Small intestine (tissue), 7 donors: ENCODE data around the gene MUC5B. TPM values are rescaled to one million over a fixed set of nuclear protein-coding genes. Genes with fewer than 3 reads are reported as not detected.

ENCODE experiments used
- DNase-seq, 2 donors: peaks; one replicate each; pipeline versions ENCODE4 v3.0.0 to v3.0.0-alpha.2; 2013
- FAIRE-seq: peaks from 2 replicates; lab custom pipeline; 2012; peaks lifted over from hg19 to GRCh38; lab: Jason Lieb, UNC
- H3K27ac ChIP-seq, 3 donors: one replicate each; pipeline ENCODE4 v1.5.1; 2013; ENCODE audit warnings: low read length in 2 of 3, mild to moderate bottlenecking in 2 of 3, control low read depth in 1 of 3, inconsistent platforms in 1 of 3, low read depth in 1 of 3, moderate library complexity in 1 of 3
- H3K27me3 ChIP-seq, 3 donors: one replicate each; pipeline ENCODE4 v1.6.1; 2013; ENCODE audit warnings: low read length in 3 of 3, inconsistent platforms in 1 of 3; ENCODE audit not compliant: control insufficient read depth in 3 of 3, insufficient read depth in 3 of 3
- H3K36me3 ChIP-seq, 3 donors: one replicate each; pipeline ENCODE4 v1.6.1; 2013; ENCODE audit warnings: low read length in 3 of 3, inconsistent platforms in 1 of 3, low read depth in 1 of 3, mild to moderate bottlenecking in 1 of 3, moderate library complexity in 1 of 3; ENCODE audit not compliant: control insufficient read depth in 3 of 3, insufficient read depth in 2 of 3
- H3K4me1 ChIP-seq, 3 donors: one replicate each; pipeline ENCODE4 v1.6.1; 2013; ENCODE audit warnings: low read length in 2 of 3, inconsistent platforms in 1 of 3, low read depth in 1 of 3, mild to moderate bottlenecking in 1 of 3, moderate library complexity in 1 of 3; ENCODE audit not compliant: control insufficient read depth in 3 of 3, insufficient read depth in 2 of 3
- H3K4me3 ChIP-seq, 3 donors: one replicate each; pipeline ENCODE4 v1.5.1; 2013; ENCODE audit warnings: low read length in 3 of 3, control low read depth in 1 of 3, inconsistent platforms in 1 of 3, low read depth in 1 of 3, mild to moderate bottlenecking in 1 of 3, moderate library complexity in 1 of 3
- H3K9me3 ChIP-seq, 2 donors: one replicate each; pipeline ENCODE4 v1.6.1; 2013; ENCODE audit warnings: low read depth in 1 of 2, low read length in 1 of 2; ENCODE audit not compliant: control insufficient read depth in 2 of 2, insufficient read depth in 1 of 2
- WGBS, 3 donors: extraction: QIAGEN DNeasy Blood & Tissue Kit; methylation state at CpG; one replicate each; pipeline ENCODE4 v1.1.7; 2013; 5-methylcytosine and 5-hydroxymethylcytosine counted together
- polyA plus RNA-seq, 4 donors: library from polyadenylated mRNA; stranded (reverse) in 3 of 4; unstranded in 1 of 4; fragments of 200-250 nt in 3 of 4; fragments of 120-200 nt in 1 of 4; gene quantifications; one replicate each; pipeline versions ENCODE4 v1.2.1 to v1.2.3, GENCODE V29; 2013
- donor health status: healthy with polysubstance abuse.
- donor health status: control.
- donor health status: control.
- donor health status: Bipolar disorder and iron deficiency.
- donor health status: healthy.

MUC5B gene
- polyA plus RNA-seq, 4 donors: 0.04 to 2.4 TPM; not detected in 2

- DNase-seq: no peak
- H3K4me1 ChIP-seq: no peaks in the 10 kb centered on the region
- no peak for FAIRE-seq
- H3K9me3 ChIP-seq: no peaks in the 10 kb centered on the region
- no peaks in the 10 kb centered on the region for H3K36me3 ChIP-seq
- H3K4me3 ChIP-seq: no peak overlapping the region
- H3K27ac ChIP-seq: no peak overlapping the region
- peaks cover 0 to 3% (median 0%) of the 10 kb centered on the region in 3 donors for H3K27me3 ChIP-seq
- 71 to 82% (median 72%) methylated on average over 23 to 31 of the region's 31 CpGs for WGBS, 3 donors
Measured at GRCh38 chr11:1228101-1228821, 5.4 kb downstream of the MUC5B start.

- H3K9me3 ChIP-seq: no peaks in the 10 kb centered on the region
- 66 to 74% (median 69%) methylated on average over 16 to 18 of the region's 18 CpGs for WGBS, 3 donors
- peaks cover 0 to 3% (median 0%) of the 10 kb centered on the region in 3 donors for H3K27me3 ChIP-seq
- FAIRE-seq (no peak), DNase-seq (no peak)
- peaks cover 0 to 2% (median 0%) of the 10 kb centered on the region in 3 donors for H3K4me1 ChIP-seq
- H3K4me3 ChIP-seq: no peak overlapping the region
- H3K27ac ChIP-seq: no peak overlapping the region
- no peaks in the 10 kb centered on the region for H3K36me3 ChIP-seq
Measured at GRCh38 chr11:1228921-1229451, 6.1 kb downstream of the MUC5B start.

GRCh38 chr11:1229471-1230120, 6.7 kb downstream of the MUC5B start:
- Histone ChIP-seq H3K27me3 (peaks cover 0 to 3% (median 0%) of the 10 kb centered on the region in 3 donors), H3K9me3 (no peaks in the 10 kb centered on the region), H3K4me3 (no peak overlapping the region), H3K4me1 (peaks cover 0 to 2% (median 0%) of the 10 kb centered on the region in 3 donors), H3K27ac (no peak overlapping the region), H3K36me3 (no peaks in the 10 kb centered on the region)
- 30 to 76% (median 47%) methylated on average over 21 to 27 of the region's 27 CpGs for WGBS, 3 donors
- no peak for FAIRE-seq
- no peak for DNase-seq

- Histone ChIP-seq H3K27ac (no peak overlapping the region), H3K27me3 (peaks cover 0 to 3% (median 0%) of the 10 kb centered on the region in 3 donors), H3K4me1 (peaks cover 0 to 2% (median 0%) of the 10 kb centered on the region in 3 donors), H3K4me3 (no peak overlapping the region), H3K9me3 (no peaks in the 10 kb centered on the region), H3K36me3 (no peaks in the 10 kb centered on the region)
- DNase-seq (no peak), FAIRE-seq (no peak)
- 68 to 74% (median 71%) methylated on average over 5 of the region's 5 CpGs for WGBS, 3 donors
Measured at GRCh38 chr11:1230121-1230455, 7.2 kb downstream of the MUC5B start.

- 74 to 81% (median 78%) methylated on average over 41 to 45 of the region's 45 CpGs for WGBS, 3 donors
- Histone ChIP-seq H3K4me1 (peaks cover 0 to 2% (median 0%) of the 10 kb centered on the region in 3 donors), H3K4me3 (no peak overlapping the region), H3K27ac (no peak overlapping the region), H3K9me3 (no peaks in the 10 kb centered on the region), H3K36me3 (no peaks in the 10 kb centered on the region), H3K27me3 (peaks cover 0 to 3% (median 0%) of the 10 kb centered on the region in 3 donors)
- DNase-seq (no peak), FAIRE-seq (no peak)
Measured at GRCh38 chr11:1230456-1231395, 7.9 kb downstream of the MUC5B start.

GRCh38 chr11:1231396-1232020, 8.6 kb downstream of the MUC5B start:
- 41 to 63% (median 62%) methylated on average over 22 of the region's 22 CpGs for WGBS, 3 donors
- DNase-seq (no peak), FAIRE-seq (no peak)
- peaks cover 0 to 2% (median 0%) of the 10 kb centered on the region in 3 donors for H3K4me1 ChIP-seq
- H3K27ac ChIP-seq: no peak overlapping the region
- H3K4me3 ChIP-seq: no peak overlapping the region
- H3K36me3 ChIP-seq: no peaks in the 10 kb centered on the region
- no peaks in the 10 kb centered on the region for H3K9me3 ChIP-seq
- H3K27me3 ChIP-seq: peaks cover 0 to 3% (median 0%) of the 10 kb centered on the region in 3 donors

GRCh38 chr11:1232021-1232882, 9.4 kb downstream of the MUC5B start:
- Histone ChIP-seq H3K9me3 (no peaks in the 10 kb centered on the region), H3K27ac (no peak overlapping the region), H3K36me3 (no peaks in the 10 kb centered on the region), H3K27me3 (peaks cover 0 to 3% (median 0%) of the 10 kb centered on the region in 3 donors), H3K4me3 (no peak overlapping the region), H3K4me1 (peaks cover 0 to 2% (median 0%) of the 10 kb centered on the region in 3 donors)
- WGBS, 3 donors: 77 to 79% (median 78%) methylated on average over 43 to 46 of the region's 46 CpGs
- FAIRE-seq: no peak
- no peak for DNase-seq
